ENCODE measurements around the gene ELFN2.

- TF ChIP-seq, protein P1, sequence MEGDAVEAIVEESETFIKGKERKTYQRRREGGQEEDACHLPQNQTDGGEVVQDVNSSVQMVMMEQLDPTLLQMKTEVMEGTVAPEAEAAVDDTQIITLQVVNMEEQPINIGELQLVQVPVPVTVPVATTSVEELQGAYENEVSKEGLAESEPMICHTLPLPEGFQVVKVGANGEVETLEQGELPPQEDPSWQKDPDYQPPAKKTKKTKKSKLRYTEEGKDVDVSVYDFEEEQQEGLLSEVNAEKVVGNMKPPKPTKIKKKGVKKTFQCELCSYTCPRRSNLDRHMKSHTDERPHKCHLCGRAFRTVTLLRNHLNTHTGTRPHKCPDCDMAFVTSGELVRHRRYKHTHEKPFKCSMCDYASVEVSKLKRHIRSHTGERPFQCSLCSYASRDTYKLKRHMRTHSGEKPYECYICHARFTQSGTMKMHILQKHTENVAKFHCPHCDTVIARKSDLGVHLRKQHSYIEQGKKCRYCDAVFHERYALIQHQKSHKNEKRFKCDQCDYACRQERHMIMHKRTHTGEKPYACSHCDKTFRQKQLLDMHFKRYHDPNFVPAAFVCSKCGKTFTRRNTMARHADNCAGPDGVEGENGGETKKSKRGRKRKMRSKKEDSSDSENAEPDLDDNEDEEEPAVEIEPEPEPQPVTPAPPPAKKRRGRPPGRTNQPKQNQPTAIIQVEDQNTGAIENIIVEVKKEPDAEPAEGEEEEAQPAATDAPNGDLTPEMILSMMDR (IDR thresholded peaks at IDR 0.05), result no peak
- no peak for TF ChIP-seq ZFX (IDR thresholded peaks at IDR 0.05; ENCODE audit: borderline replicate concordance)
These were observed 36.9 kb upstream of the ELFN2 start for GRCh38 chr22:37464181-37464580.
